GM18909 (cell line): ENCODE measurements around the gene NOS1.
"Not testable (repeated sequence)": the region's sequence is repeated elsewhere in the genome, so short reads cannot be mapped to it uniquely, and the experiment has no call there.

Experiments
- ATAC-seq: cut with Tn5 transposase; IDR thresholded peaks from one replicate; pipeline ENCODE4 v1.9.1; 2021; ENCODE audit warnings: mild to moderate bottlenecking; ENCODE audit not compliant: unreplicated experiment, poor library complexity

The NOS1 gene

GRCh38 chr12:117280019-117280680 is 81.3 kb downstream of the NOS1 start:
- ATAC-seq: no peak

- ATAC-seq: no peak
Observed at GRCh38 chr12:117279606-117280005, 81.8 kb downstream of the NOS1 start.

DNA sequence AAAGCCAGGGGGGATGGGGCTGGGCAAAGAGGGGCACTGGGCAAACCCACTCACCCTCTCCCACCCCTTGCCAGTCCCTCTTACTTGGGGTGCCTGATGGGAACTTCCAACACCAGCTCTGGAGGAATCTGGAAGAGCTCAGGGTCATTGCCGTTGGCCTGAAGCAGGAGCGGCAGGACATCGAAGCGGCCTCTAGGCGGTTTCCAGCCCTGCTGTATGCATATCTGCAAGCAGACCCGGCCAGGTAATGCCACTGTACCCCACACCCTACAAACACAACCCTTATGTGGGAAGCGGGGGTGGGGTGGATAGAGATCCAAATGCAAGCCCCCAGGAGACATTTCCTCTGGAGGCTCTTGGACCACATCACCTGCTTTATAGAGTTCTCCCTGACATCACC is 83.6 kb downstream of the NOS1 start:
- no peak for ATAC-seq

DNA sequence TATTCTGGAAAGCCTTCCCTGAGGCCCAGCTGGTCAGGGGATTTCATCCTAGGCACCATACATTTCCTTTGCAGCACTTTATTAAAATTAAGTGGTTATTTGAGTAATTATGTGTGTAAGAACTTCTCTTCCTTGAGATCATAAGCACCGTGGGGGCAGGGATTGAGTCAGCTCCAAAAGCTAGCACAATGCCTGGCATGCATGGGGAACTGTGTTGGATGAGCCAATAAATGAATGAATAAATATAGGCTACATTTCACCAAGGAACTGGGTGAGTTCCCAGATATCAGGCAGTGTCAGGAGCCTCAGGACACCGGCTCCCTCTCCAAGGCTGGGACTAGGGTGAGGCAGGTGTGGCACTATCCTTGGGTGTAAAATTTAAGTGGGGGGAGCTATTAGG is 88.3 kb downstream of the NOS1 start:
- no peak for ATAC-seq

- no peak for ATAC-seq
Observed at GRCh38 chr12:117272690-117273089, 88.7 kb downstream of the NOS1 start.

DNA sequence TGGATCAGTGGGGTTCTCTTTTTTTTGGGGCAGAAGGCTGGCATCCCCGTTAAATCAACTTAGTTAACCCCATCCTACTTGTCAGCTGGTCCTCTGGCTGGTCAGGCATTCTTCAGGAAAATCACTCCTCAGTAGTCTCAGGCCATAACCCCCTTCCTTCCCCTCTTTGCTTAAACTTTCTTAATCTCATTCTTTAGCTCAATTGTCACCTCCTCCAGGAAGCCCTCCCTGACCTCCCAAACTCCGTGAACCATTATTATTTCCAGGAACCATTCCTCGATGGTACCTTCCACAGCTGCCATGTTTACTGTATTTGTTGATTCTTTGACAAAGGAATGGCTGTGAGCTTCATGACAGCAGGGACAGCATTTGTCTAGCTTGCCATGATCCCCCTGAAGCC is 98.7 kb downstream of the NOS1 start:
- ATAC-seq: no peak

- ATAC-seq: no peak
Observed at GRCh38 chr12:117261247-117261646, 100.2 kb downstream of the NOS1 start.

GRCh38 chr12:117255386-117255785 is 106.0 kb downstream of the NOS1 start:
- no peak for ATAC-seq

GRCh38 chr12:117243488-117243887 is 117.9 kb downstream of the NOS1 start:
- no peak for ATAC-seq

DNA sequence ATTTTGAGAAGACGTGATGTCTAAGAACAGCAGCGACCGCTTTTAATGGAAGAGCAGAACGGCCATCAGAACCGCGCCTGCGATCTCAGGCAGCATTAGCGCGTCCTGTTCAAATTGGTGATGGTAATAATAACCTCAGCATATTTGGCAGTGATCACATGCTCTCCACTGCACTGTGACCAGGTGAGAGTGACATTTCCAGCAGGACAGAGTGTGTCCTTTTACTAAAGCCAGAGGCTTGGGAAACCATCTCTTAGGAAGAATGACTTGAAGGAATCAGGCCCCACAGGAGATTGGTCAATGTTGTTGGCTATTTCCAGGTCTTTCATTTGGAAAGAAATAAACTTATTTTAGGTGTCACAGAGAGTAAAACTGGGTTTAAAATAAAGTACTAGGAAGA is 119.7 kb downstream of the NOS1 start:
- no peak for ATAC-seq

DNA sequence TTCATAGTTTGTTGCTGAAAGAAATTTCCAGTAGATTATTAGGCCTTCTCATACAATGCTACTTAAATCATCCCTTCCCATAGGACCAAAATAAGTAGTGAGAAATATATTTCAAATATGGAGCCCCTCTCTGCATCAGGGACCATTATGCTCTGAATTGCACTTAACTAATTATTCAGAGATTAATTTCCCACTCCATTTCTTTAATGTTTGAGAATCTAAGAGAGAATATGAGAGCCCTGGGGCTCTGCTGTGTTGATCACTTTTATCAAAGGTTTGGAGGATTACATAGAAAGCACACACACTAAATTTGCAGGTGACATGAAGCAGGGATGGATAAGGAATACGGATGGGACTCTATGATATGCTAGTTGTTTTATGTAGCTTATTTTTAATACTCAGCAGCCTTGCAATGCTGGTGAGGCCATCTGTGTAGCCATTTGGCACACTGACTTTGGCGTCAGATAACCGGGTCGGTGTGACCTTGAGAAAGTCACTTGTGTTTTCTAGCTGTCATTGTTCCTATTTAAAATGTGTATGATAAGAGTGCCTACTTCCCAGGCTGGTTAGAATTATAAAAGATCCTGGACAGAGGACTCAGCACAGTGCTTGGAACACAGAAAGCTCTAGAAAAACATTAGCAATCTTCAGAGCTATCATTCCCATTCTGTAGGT is 121.2 kb downstream of the NOS1 start:
- ATAC-seq: no peak

DNA sequence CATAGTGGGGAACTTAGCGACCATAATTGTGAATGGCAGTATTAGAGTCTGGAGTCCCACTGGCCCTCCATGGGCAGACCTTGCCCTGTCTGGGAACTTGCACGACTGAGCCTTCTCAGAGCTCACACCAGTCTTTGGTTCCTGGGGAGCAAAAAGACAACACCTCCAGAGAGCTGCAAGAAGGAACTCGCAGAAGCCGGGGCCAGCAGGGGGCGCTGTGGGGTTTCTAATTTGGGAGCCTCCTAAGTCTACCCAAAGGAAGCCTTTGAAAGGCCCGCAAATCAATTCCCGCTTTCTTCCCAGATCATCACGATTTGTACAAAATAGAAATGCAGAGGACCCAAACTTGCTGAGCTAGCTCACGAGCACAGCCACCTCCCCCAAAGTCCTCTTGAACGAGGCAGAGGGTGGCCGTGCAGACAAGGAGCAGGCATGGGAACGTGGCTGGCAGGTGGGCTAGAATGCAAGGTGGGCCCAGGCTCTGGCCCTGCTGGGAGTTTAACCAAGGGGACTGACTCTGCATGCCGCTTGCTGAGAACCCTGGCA is 124.9 kb downstream of the NOS1 start:
- no peak for ATAC-seq

- no peak for ATAC-seq
Observed at GRCh38 chr12:117235261-117235660, 126.2 kb downstream of the NOS1 start.

- no peak for ATAC-seq
Observed at GRCh38 chr12:117234441-117234840, 127.0 kb downstream of the NOS1 start.

- ATAC-seq: no peak
Observed at GRCh38 chr12:117231750-117232149, 129.7 kb downstream of the NOS1 start.

DNA sequence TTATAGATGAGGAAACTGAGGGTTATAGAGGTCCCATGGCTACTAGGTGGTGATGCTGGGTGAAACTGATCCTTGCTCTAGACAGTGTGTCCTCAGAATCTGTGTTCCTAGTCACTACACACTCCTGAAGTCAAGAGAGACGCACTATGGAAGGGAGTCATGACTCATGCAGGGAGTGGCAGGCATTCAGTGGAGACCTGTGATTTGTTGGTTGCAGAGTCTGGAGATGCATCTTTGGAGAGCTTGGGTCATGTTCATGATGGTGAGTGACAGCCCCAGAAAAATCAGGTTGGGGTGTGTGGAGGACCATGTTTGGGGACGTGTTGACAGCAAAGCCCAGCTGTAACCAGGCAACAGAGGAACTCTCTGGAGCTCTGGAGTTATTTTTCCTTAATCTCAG is 133.2 kb downstream of the NOS1 start:
- no peak for ATAC-seq

DNA sequence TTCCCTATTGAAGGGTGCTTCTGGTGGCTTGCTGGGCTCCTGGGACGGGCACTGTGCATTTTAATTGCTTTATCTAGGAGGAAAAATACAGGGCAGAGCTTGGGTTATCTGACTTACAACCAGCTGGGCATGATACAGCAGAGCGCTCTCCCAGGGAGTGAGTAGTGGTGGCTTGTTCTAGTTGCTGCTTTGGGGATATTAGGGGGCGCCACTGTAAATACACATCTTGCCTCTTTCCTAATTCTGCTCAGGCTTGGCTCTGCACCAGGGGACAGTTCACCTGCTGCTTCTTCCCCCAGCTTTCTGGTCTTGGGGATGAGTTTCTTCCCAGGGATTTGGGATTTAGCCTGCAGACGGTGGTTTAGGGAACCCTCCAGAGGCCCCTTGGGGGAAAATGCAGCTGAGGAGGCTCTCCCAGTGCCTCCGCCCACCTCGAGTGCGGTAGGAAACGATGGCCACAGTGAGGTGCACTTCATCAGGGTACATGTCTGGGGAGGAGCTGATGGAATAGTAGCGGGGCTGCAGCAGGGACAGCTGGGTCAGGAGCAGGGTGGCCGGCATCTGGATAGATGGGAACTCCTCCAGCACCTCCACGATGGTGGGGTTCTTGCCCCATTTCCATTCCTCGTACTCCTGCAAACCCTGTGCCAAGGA is 134.3 kb downstream of the NOS1 start:
- no peak for ATAC-seq

DNA sequence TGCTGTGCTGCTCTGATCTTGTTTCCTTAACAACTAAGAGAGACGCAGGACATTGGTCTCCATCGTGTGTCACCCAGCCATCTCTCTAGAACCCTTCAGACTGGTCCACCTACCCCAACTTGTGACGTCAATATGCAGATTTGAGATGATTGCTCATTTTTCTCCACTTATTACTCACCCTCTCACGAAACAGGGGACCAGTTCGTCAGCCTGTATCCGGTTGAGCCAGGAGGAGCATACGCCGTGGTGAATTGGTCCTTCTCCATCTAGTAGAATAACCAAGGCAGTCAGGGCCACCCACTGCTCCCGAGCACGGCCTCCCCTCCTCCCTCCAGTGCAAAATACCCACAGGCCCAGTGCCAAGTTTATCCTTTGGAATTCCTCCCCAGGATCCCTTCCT is 134.9 kb downstream of the NOS1 start:
- ATAC-seq: no peak

DNA sequence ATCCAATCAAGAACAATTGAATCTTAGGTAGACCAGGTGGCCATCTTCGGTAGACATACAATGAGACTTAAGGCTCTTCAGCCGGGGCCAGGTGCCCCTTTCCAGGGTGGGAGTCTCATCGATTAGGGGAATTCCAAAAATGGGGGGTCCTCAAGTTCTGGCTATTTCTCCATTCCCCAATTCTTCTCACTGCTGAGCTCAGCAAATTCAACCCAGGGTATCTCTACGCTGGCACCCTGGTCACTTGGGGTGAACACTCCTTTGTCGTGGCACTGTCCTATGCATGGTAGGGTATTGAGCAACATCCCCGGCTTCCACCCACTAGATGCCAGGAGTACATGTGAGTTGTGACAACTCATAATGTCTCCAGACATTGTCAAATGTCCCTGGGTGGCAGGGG is 136.2 kb downstream of the NOS1 start:
- ATAC-seq: no peak

DNA sequence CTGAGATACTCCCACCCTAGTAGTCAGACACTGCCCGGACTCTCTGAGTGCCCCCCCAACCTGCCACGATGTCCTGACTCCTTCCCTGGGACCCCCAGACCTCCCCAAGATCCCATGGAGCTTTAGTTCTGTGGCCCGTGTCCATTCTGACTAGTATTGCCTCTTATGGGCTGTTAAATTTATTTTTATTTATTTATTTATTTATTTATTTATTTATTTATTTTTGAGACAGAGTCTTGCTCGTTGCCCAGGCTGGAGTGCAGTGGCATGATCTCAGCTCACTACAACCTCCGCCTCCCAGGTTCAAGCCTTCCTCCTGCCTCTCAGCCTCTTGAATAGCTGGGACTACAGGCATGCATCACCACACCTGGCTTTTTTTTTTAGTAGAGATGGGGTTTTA is 140.5 kb downstream of the NOS1 start:
- not testable (repeated sequence) for ATAC-seq

- no peak for ATAC-seq
Observed at GRCh38 chr12:117218149-117218548, 143.3 kb downstream of the NOS1 start.
